IPS-11a (cell line): Measurements from ENCODE around the gene KANK4.
A peak's percentile ranks its signal among the peaks of the same experiment; 100 is the strongest.

Source experiments
- H3K4me3 ChIP-seq: one replicate; pipeline ENCODE4 v1.5.1; 2013; ENCODE audit warnings: low read depth, low read length, control low read depth

Gene KANK4

GRCh38 chr1:62213075-62213914, 105.9 kb downstream of the KANK4 start:
- H3K4me3 ChIP-seq = no peak overlapping the region

GRCh38 chr1:62212411-62212810, 106.8 kb downstream of the KANK4 start:
- no peak overlapping the region for H3K4me3 ChIP-seq

- H3K4me3 ChIP-seq = no peak overlapping the region
These were observed 108.3 kb downstream of the KANK4 start for GRCh38 chr1:62210960-62211359.

- H3K4me3 ChIP-seq = no peak overlapping the region
These were observed 109.2 kb downstream of the KANK4 start for GRCh38 chr1:62209931-62210595.

GRCh38 chr1:62208970-62209369, 110.3 kb downstream of the KANK4 start:
- H3K4me3 ChIP-seq = no peak overlapping the region

- H3K4me3 ChIP-seq = no peak overlapping the region
These were observed 111.1 kb downstream of the KANK4 start for GRCh38 chr1:62208087-62208486.

GRCh38 chr1:62207187-62207586, 112.0 kb downstream of the KANK4 start:
- H3K4me3 ChIP-seq = no peak overlapping the region

- no peak overlapping the region for H3K4me3 ChIP-seq
These were observed 120.5 kb downstream of the KANK4 start for GRCh38 chr1:62198781-62199125.

GRCh38 chr1:62198069-62198780, 121.0 kb downstream of the KANK4 start:
- peak overlapping the region; percentile 8 for H3K4me3 ChIP-seq

- peak overlapping the region; percentile 98 for H3K4me3 ChIP-seq
These were observed 123.0 kb downstream of the KANK4 start for GRCh38 chr1:62196086-62196690.

- peak within 1 kb of the TSS; percentile 98 for H3K4me3 ChIP-seq
These were observed 124.3 kb downstream of the KANK4 start, which contains the start of gene L1TD1 for GRCh38 chr1:62194651-62195544. TSS of gene L1TD1 (plus strand) at chr1:62194849. CDS start at chr1:62206629, 11,780 bp downstream.

GRCh38 chr1:62188111-62188510, 131.1 kb downstream of the KANK4 start:
- no peak overlapping the region for H3K4me3 ChIP-seq

- H3K4me3 ChIP-seq = no peak overlapping the region
These were observed 131.7 kb downstream of the KANK4 start for GRCh38 chr1:62187548-62187947.
